Ammon's horn (tissue), 1 donor: ENCODE measurements around the gene RRAD.
"Not testable (repeated sequence)": the region's sequence is repeated elsewhere in the genome, so short reads cannot be mapped to it uniquely, and the experiment has no call there.

ENCODE experiments used
- DNase-seq: peaks from one replicate; pipeline ENCODE4 v3.0.0-alpha.2; 2016; ENCODE audit warnings: low spot score

RRAD gene

GRCh38 chr16:66900721-66901441, 24.5 kb downstream of the RRAD start:
- DNase-seq, result no peak

GRCh38 chr16:66899945-66900710, 25.2 kb downstream of the RRAD start:
- no peak for DNase-seq

DNA sequence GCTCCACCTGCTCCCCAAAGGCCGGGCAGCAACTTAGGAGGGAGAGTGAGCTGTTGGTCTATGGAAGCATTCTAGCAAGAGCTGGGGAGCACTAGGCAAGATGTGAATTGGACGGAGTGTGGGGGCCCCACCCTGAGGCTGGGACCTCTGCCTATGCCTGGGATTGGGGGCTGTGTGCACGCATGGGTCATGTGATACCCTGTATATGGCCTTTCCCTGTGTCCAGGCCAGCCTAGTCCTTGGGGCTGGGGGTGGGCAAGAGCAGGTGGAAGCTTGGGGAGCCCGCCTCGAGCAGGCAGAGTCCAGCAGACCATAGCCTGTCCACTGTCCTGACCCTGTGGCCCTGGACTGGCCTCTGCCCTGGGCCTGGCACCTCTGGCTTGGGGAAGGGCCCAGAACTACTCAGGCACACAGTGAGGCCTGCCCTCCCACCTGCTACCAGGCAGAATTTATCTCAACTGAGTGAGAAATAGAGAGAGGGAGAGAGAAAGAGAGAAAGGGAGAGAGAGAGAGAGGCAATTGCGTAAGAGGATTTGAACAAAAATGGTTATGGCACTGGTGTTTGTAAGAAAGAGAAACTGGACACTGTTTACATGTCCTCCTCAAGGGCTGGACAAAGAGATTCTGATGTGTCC, 25.9 kb downstream of the RRAD start:
- no peak for DNase-seq

DNA sequence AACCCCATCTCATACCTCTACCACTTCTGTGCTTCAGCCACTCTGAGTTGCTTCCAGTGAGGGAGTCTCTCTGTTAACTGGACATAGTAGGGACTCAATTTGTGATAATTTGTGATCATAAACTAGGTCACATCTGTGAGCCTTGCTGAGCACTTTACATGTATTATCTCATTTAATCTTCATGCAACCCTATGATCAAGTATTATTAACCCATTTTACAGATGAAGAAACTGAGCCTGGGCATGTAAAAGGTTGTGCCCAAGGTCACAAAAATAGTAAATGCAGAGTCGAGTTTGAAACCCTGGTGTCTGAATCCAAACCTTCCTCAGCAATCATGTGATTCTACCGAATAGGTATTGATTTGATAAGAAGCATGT, 26.4 kb downstream of the RRAD start:
- no peak for DNase-seq

- no peak for DNase-seq
Observed at GRCh38 chr16:66898207-66898606, 27.1 kb downstream of the RRAD start.

GRCh38 chr16:66896682-66897081, 28.7 kb downstream of the RRAD start:
- DNase-seq, result not testable (repeated sequence)

- DNase-seq, result no peak
Observed at GRCh38 chr16:66895999-66896398, 29.3 kb downstream of the RRAD start.

- DNase-seq, result no peak
Observed at GRCh38 chr16:66895689-66895979, 29.7 kb downstream of the RRAD start.

DNA sequence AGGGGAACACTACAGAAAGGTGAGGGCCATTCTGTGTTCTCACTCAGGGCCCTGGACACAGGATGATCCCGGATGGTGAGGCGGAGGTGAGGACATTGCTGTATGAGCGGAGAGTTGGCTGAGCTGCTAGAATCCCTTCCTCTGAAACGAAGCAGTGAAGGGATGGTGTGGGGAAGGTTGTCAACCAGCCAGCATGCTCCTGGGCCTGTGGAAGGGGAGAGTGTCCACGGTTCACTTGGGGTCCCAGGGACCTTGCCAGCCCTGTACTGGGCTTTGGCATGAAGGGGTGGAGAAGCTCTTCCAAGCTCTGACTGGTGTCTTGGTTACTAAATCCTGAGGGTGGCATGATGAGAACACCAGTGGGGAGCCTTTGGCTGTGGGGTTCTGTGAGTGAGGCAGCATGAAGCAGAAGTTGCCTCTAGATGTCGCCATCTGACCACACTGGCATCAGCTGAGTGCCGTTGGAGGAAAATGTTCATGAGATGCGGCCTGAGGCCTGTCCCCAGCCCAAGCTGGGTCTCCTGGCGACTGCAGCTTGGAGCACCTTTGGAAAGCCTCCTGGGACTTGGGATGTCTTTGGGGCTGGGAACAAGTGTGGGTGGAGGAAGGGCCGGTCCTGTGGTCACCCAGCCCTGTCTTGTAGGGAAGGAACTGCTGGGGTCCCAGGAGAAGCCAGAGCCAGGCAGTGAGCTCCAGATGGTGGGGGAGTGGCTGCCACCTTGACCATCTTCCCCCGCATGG, 30.2 kb downstream of the RRAD start:
- peak; percentile 93 for DNase-seq

DNA sequence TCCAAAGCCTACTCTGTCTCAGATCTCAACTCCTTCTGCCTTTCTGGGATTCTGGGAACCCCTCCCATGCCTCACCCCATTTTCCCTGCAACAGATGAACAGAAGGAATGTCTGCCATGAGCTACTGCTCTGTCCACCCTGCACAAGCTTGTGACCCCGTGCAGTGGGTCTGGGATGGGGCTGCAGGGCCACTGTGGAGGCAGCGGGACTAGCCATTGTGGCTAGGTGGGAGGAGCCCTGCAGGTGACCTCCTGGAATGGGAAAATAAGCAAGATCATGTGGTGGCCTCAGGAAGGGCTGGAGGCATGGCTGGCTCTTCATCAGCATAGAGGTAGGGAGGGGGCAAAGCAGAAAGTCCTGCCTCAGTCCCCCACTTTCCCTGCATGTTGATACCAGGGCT, 31.3 kb downstream of the RRAD start:
- DNase-seq, result no peak

DNA sequence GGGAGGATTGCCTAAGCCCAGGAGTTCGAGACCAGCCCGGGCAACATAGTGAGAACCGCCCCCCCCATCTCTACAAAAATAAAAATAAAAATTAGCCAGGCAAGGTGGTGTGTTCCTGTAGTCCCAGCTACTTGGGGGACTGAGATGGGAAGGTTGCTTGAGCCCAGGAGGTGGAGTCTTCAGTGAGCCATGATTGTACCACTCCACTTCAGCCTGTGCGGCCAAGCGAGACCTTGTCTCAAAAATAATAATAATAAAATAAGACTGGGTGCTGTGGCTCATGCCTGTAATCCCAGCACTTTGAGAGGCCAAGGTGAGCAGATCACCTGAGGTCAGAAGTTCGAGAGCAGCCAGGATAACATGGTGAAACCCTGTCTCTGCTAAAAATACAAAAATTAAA, 33.5 kb downstream of the RRAD start:
- no peak for DNase-seq

- DNase-seq, result no peak
Observed at GRCh38 chr16:66891360-66891759, 34.0 kb downstream of the RRAD start.

- DNase-seq, result no peak
Observed at GRCh38 chr16:66890799-66891198, 34.5 kb downstream of the RRAD start.

DNA sequence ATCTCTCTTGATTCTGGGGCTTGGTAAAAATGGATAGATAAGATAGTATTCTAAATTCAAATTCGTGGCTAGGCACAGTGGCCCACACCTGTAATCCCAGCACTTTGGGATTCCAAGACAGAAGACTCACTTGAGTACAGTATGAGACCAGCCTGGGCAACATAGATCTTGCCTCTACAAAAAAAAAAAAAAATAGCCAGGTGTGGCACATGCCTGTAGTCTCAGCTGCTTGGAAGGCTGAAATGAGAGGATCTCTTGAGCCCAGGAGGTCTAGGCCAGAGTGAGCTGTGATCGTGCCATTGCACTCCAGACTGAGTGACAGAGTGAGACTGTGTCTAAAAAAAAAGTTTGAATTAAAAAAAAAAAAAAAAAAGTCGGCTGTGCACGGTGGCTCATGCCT, 35.7 kb downstream of the RRAD start:
- DNase-seq, result no peak

DNA sequence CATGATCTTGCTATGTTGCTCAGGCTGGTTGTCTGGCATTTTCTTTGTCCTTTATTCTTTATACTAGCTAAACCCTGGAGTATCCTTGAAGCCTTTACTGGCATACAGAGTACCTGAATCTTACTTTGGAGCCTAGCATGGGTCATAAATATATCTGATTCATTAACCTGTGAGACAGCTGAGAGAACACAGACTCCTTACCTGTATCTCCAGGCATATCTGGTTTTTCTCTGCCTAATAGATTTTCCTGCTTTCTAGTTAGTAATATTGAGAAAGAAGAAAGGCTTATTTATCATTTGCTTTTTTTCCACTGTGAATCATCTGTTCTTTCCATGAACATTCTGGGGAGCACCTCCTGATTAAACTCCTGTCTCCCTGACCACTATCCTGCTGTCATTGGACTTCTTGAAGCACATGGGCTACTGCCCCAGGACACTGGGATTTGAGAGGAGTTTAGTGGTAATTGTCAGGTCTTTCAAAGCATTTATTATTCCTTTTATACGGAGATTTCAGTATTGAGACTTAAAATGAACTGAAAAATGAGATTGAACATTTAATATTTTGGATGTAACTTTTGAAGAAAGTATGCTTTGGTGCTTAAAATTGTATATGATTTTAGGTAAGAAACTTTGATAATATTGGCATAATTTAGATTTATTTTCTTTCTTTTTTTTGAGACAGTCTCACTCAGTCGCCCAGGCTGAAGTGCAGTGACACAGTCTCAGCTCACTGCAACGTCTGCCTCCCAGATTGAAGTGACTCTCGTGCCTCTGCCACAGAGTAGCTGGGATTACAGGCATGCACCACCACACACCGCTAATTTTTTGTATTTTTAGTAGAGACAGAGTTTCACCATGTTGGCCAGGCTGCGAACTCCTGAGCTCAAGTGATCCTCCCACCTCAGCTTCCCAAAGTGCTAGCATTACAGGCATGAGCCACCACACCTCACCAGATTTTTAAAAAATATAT, 36.4 kb downstream of the RRAD start:
- no peak for DNase-seq

DNA sequence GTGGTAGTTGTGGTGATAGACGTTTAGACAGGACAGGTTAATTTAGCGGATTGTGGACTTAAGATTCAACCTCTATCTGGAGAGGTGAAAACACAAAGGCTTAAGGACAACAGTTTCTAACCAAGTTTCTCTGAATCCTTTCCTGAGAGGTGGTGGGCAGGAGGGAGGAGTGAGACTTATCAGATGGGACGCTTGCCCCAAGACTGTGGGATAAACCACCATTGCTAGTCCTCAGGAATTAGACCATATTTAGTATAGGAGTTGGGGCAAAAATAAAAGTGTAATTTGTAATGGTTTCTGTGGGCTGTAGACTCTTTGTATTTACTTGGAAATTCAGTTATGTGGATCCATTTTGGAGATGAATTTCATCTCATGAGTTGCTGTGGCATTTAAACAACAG, 38.4 kb downstream of the RRAD start:
- no peak for DNase-seq

DNA sequence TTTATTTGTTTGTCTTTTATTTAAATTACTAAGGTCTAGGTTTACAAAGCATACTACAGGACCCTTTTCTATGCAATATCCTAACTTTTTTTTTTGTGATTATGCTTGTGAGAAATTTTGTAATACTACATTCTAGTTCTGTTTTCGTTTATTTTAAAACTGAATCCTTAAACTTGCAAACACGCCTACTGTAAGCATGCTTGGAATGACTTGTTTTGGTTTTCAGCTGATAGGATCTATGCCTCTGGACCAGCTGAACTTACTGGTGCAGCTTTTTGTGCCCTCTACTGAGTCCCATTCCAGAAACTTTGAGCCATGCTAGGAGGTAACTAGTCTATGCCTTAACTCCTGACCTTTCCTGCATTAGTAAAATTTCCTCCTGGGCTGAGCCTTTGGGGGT, 39.0 kb downstream of the RRAD start:
- no peak for DNase-seq

- DNase-seq, result no peak
Observed at GRCh38 chr16:66885491-66885890, 39.8 kb downstream of the RRAD start.

DNA sequence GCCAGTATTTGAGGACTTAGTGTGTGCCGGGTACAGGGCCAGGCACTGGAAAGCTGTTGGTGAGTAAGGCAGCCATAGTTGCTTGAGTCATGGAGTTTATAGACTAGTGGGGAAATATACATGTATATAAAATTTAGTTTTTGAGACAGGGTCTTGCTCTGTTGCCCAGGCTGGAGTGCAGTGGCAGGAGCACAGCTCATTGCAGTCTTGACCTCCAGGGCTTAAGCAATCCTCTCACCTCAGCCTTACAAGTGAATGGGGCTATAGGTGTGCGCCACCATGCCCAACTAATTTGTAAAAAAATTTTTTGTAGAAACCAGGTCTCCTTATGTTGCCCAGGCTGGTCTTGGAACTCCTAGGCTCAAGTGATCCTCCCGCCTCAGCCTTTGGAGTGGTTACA, 42.6 kb downstream of the RRAD start:
- no peak for DNase-seq

- DNase-seq, result no peak
Observed at GRCh38 chr16:66881964-66882508, 43.3 kb downstream of the RRAD start.

- DNase-seq, result no peak
Observed at GRCh38 chr16:66881560-66881959, 43.8 kb downstream of the RRAD start.
